SU-DHL-6 (cell line): ENCODE data around the gene KLHL29.

Experiments used
- CTCF ChIP-seq: fragments of 200-600 bp; sonication (generic); IDR thresholded peaks from one replicate; pipeline ENCODE4 v1.5.1; 2017; ENCODE audit warnings: antibody characterized with exemption, mild to moderate bottlenecking, low read length, moderate library complexity; ENCODE audit not compliant: insufficient read depth, poor library complexity, severe bottlenecking
- EZH2phosphoT487 ChIP-seq: fragments of 200-600 bp; sonication (generic), shearing (Covaris generic); conservative IDR thresholded peaks from 2 replicates; pipeline ENCODE4 v1.6.1; 2018; ENCODE audit warnings: mild to moderate bottlenecking, antibody characterized with exemption, low read length, moderate library complexity, mixed read lengths

DNA sequence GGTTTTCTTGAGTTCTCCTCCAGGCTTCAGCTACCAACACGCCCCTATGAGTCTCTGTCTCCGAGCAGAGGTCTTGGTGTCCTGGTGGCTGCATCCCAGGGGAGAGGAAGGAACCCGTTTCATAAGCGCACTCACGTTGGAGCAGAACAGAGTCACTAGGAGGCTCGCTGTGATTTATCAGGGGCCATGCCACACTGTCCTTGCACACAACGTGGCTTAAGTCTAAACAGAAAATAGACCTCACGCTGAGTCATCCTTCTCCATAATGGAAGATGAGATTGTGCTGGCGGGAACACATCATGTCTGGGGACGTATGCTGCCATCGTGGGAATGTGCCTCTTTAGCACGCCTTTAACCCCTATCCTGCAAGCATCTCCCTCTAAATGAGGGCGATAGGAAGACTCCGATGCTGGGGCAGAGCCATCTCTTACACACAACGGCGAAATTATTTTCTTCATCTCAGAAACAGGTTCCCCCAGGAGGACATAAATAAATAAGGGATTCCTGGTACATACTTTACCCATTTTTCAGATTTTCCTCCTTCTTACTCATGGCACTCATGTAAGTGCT is 211.4 kb downstream of the KLHL29 start:
- TF ChIP-seq CTCF = no peak
- no peak for TF ChIP-seq EZH2phosphoT487
